MM.1S (cell line): Measurements from ENCODE around the gene CNNM4.
A peak's percentile ranks its signal among the peaks of the same experiment; 100 is the strongest.

Source experiments
- DNase-seq: peaks from one replicate; pipeline ENCODE4 v3.0.0-alpha.2; 2015
- H2AFZ ChIP-seq: fragments of 300-600 bp; sonication (generic); 2 replicates; pipeline ENCODE4 v1.6.0; 2016; ENCODE audit warnings: antibody characterized with exemption, low read length
- H3F3A ChIP-seq: fragments of 300-600 bp; sonication (generic); 2 replicates; pipeline ENCODE4 v1.6.1; 2016; ENCODE audit warnings: mild to moderate bottlenecking, antibody characterized with exemption, low read length, moderate library complexity, mixed read lengths; ENCODE audit not compliant: insufficient read depth
- H3K27ac ChIP-seq: fragments of 300-600 bp; sonication (generic); 2 replicates; pipeline ENCODE4 v1.5.1; 2016; ENCODE audit warnings: mild to moderate bottlenecking, low read length
- H3K27me3 ChIP-seq: fragments of 300-600 bp; sonication (generic); replicated peaks from 2 replicates; pipeline ENCODE4 v1.6.0; 2016; ENCODE audit warnings: low read length; ENCODE audit not compliant: insufficient read depth
- H3K36me3 ChIP-seq: fragments of 300-600 bp; sonication (generic); replicated peaks from 2 replicates; pipeline ENCODE4 v1.6.1; 2016; ENCODE audit warnings: mild to moderate bottlenecking, low read length, mixed read lengths; ENCODE audit not compliant: insufficient read depth
- H3K4me1 ChIP-seq: fragments of 300-600 bp; sonication (generic); 2 replicates; pipeline ENCODE4 v1.6.1; 2016; ENCODE audit warnings: low read length, mixed read lengths
- H3K4me2 ChIP-seq: fragments of 300-600 bp; sonication (generic); 2 replicates; pipeline ENCODE4 v1.6.0; 2016; ENCODE audit warnings: low read depth, low read length
- H3K4me3 ChIP-seq: fragments of 300-600 bp; sonication (generic); 2 replicates; pipeline ENCODE4 v1.5.1; 2016; ENCODE audit warnings: low read length, mixed read lengths
- H3K79me2 ChIP-seq: fragments of 300-600 bp; sonication (generic); 2 replicates; pipeline ENCODE4 v1.6.1; 2016; ENCODE audit warnings: mixed run types, low read length, mixed read lengths
- H3K9ac ChIP-seq: fragments of 300-600 bp; sonication (generic); 2 replicates; pipeline ENCODE4 v1.6.1; 2016; ENCODE audit warnings: low read length, mixed read lengths
- H3K9me2 ChIP-seq: fragments of 300-600 bp; sonication (generic); replicated peaks from 2 replicates; pipeline ENCODE4 v1.6.1; 2016; ENCODE audit warnings: mild to moderate bottlenecking, low read length, mixed read lengths; ENCODE audit not compliant: insufficient read depth
- H3K9me3 ChIP-seq: fragments of 300-600 bp; sonication (generic); replicated peaks from 2 replicates; pipeline ENCODE4 v1.6.1; 2016; ENCODE audit warnings: mild to moderate bottlenecking, low read length, mixed read lengths; ENCODE audit not compliant: insufficient read depth
- H4K20me1 ChIP-seq: fragments of 300-600 bp; sonication (generic); 2 replicates; pipeline ENCODE4 v1.6.1; 2016; ENCODE audit warnings: mild to moderate bottlenecking, low read length, moderate library complexity, mixed read lengths; ENCODE audit not compliant: insufficient read depth
- EZH2 ChIP-seq: fragments of 300-600 bp; sonication (generic); optimal IDR thresholded peaks from 2 replicates; pipeline ENCODE3; 2017; ENCODE audit warnings: low read depth, mild to moderate bottlenecking, antibody characterized with exemption, low read length, mixed read lengths
- EZH2phosphoT487 ChIP-seq: fragments of 300-600 bp; sonication (generic); IDR thresholded peaks from 2 replicates; pipeline ENCODE4 v1.6.1; 2018; ENCODE audit warnings: antibody characterized with exemption, low read length
- TF ChIP-seq, protein P1 (sequence below): fragments of 300-600 bp; sonication (generic); IDR thresholded peaks from 2 replicates; pipeline ENCODE4 v1.5.1; 2016; ENCODE audit warnings: antibody characterized with exemption, low read length, mixed read lengths

CNNM4 gene

GRCh38 chr2:96839293-96839874 lies 78.7 kb downstream of the CNNM4 start:
- Histone ChIP-seq H3K4me1 (peaks cover 22% of the 10 kb centered on the region), H4K20me1 (no peaks in the 10 kb centered on the region), H3K4me2 (peak overlapping the region; percentile 49), H2AFZ (peak overlapping the region; percentile 32; the same call in 1 of the 2 replicates), H3K9me3 (no peaks in the 10 kb centered on the region), H3K79me2 (no peaks in the 10 kb centered on the region; the same call in 1 of the 2 replicates), H3F3A (peaks cover 19% of the 10 kb centered on the region; the same call in 1 of the 2 replicates), H3K36me3 (no peaks in the 10 kb centered on the region), H3K9ac (peak overlapping the region; percentile 46; the same call in 1 of the 2 replicates), H3K27ac (peak overlapping the region; percentile 64; the same call in 1 of the 2 replicates), H3K27me3 (no peaks in the 10 kb centered on the region), H3K9me2 (no peaks in the 10 kb centered on the region), H3K4me3 (no peak overlapping the region)
- DNase-seq: peak; percentile 94
- TF ChIP-seq, protein P1, sequence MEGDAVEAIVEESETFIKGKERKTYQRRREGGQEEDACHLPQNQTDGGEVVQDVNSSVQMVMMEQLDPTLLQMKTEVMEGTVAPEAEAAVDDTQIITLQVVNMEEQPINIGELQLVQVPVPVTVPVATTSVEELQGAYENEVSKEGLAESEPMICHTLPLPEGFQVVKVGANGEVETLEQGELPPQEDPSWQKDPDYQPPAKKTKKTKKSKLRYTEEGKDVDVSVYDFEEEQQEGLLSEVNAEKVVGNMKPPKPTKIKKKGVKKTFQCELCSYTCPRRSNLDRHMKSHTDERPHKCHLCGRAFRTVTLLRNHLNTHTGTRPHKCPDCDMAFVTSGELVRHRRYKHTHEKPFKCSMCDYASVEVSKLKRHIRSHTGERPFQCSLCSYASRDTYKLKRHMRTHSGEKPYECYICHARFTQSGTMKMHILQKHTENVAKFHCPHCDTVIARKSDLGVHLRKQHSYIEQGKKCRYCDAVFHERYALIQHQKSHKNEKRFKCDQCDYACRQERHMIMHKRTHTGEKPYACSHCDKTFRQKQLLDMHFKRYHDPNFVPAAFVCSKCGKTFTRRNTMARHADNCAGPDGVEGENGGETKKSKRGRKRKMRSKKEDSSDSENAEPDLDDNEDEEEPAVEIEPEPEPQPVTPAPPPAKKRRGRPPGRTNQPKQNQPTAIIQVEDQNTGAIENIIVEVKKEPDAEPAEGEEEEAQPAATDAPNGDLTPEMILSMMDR: no peak

GRCh38 chr2:96839875-96840850 lies 79.5 kb downstream of the CNNM4 start:
- Histone ChIP-seq H3K27ac (peak overlapping the region; percentile 64; the same call in 1 of the 2 replicates), H3K9me2 (no peaks in the 10 kb centered on the region), H3K9me3 (no peaks in the 10 kb centered on the region), H3K79me2 (peaks cover 3% of the 10 kb centered on the region; the same call in 1 of the 2 replicates), H2AFZ (no peak overlapping the region; the same call in 1 of the 2 replicates), H4K20me1 (no peaks in the 10 kb centered on the region), H3F3A (peaks cover 19% of the 10 kb centered on the region; the same call in 1 of the 2 replicates), H3K4me1 (peaks cover 22% of the 10 kb centered on the region), H3K4me3 (no peak overlapping the region), H3K4me2 (peak overlapping the region; percentile 49), H3K27me3 (no peaks in the 10 kb centered on the region), H3K9ac (peak overlapping the region; percentile 46; the same call in 1 of the 2 replicates), H3K36me3 (no peaks in the 10 kb centered on the region)
- no peak for TF ChIP-seq EZH2phosphoT487
- no peak for TF ChIP-seq EZH2
- TF ChIP-seq, protein P1: no peak
- no peak for DNase-seq

DNA sequence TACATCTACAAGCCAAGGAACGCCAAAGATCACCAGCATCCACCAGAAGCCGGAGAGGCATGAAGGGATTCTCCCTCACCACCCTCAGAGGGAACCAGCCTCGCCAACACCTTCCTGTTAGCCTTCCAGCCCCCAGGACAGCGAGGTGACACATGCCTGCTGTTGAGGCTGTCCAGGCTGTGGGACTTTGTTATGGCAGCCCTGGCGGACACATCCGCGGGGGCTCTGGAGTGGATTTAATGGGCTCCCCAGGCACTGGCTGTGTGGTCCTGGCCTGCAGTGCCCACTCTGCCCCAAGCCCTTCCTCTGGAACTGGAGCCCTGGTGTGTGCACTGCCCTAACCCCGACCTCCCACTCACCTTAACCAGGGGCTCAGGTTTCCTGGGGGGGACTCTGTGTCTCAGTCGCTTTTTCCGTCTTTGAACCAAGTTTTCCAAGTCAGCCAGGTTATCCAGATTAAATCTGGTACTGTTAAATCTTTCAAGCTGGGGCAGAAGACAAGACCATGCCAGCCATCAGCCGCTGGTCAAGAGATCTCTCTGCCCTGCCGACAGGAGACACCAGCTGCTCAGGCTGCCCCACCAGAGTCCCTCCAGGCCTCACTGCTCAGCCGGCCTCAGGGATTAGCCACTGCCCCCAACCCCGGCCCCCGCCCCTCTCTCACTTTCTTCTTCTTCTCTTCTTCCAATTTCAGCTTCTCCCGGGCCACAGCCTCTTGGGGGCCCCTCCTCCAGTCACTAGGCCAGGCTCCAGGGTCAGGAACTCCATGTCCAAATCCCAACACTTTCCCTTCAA lies 81.2 kb downstream of the CNNM4 start:
- Histone ChIP-seq H3K79me2 (peaks cover 9% of the 10 kb centered on the region; the same call in 1 of the 2 replicates), H3K4me1 (peaks cover 25% of the 10 kb centered on the region), H3K9me3 (no peaks in the 10 kb centered on the region), H3K4me2 (no peak overlapping the region), H2AFZ (no peak overlapping the region), H3K9ac (no peak overlapping the region), H3K36me3 (0 out of 2 replicates have a peak, but pooled peaks cover 3% of the 10 kb centered on the region), H3K27me3 (no peaks in the 10 kb centered on the region), H3F3A (peaks cover 19% of the 10 kb centered on the region; the same call in 1 of the 2 replicates), H3K9me2 (no peaks in the 10 kb centered on the region), H3K4me3 (no peak overlapping the region), H3K27ac (no peak overlapping the region), H4K20me1 (no peaks in the 10 kb centered on the region)
- TF ChIP-seq, protein P1: no peak
- TF ChIP-seq EZH2 (no peak), EZH2phosphoT487 (no peak)
- no peak for DNase-seq
